Measurements from ENCODE around the gene RHOU.

Gene RHOU

DNA sequence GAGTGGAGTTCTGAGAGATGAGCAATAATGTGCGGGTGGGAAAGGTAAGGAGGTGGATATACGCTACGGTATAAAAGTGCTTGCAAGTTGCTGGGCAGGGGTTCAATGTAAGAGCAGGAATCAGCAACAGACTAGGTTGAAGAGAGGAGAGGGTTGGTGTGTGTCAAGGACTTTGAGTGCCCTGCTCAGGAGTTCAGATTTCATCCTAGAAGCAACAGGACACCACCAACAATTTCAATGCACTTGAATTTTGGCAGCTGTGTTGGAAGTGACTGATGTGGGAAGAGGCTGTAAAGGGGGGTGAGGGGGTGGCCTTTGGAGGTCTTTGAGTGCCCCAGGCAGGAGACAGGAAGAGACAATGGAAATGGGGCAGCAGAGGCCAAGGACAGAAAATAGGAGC is 57.3 kb downstream of the RHOU start:
- no peak for TF ChIP-seq POLR2A (IDR thresholded peaks at IDR 0.05; ENCODE audit: low read depth, low read length)
- TF ChIP-seq POLR2AphosphoS5 (IDR thresholded peaks at IDR 0.05; ENCODE audit: low read depth, low read length): no peak
- TF ChIP-seq TAF1 (IDR thresholded peaks at IDR 0.05; ENCODE audit: borderline replicate concordance, low read depth, low read length): no peak
- DNase-seq (ENCODE audit: insufficient read length) (no peak), FAIRE-seq (no peak)

DNA sequence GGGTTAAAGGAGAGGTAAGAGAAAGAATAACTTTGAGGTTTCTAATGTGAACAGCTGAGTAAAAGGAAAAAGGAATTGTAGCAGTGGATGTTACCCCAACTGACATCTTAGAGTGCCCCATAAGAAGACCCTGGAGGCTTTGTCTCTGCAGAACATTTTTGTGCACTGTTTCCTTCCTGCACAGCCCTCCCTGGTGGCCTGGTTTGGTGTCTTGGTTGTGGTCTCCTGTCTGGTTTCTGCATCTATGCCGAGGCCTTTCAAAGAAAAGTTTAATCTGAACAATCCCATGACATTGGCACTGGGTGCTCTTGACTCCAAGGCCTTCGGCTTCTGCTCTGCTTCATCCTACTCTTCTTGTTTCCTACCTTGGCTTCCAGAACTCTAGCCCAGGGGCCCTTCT is 57.8 kb downstream of the RHOU start:
- no peak for FAIRE-seq
- TF ChIP-seq TAF1 (IDR thresholded peaks at IDR 0.05; ENCODE audit: borderline replicate concordance, low read depth, low read length) (no peak), POLR2A (IDR thresholded peaks at IDR 0.05; ENCODE audit: low read depth, low read length) (no peak), POLR2AphosphoS5 (IDR thresholded peaks at IDR 0.05; ENCODE audit: low read depth, low read length) (no peak)
- DNase-seq (ENCODE audit: insufficient read length): no peak

GRCh38 chr1:228794173-228794572 is 58.9 kb downstream of the RHOU start:
- TF ChIP-seq TAF1 (IDR thresholded peaks at IDR 0.05; ENCODE audit: borderline replicate concordance, low read depth, low read length) (no peak), POLR2AphosphoS5 (IDR thresholded peaks at IDR 0.05; ENCODE audit: low read depth, low read length) (no peak), POLR2A (IDR thresholded peaks at IDR 0.05; ENCODE audit: low read depth, low read length) (no peak)
- FAIRE-seq (no peak), DNase-seq (ENCODE audit: insufficient read length) (no peak)

GRCh38 chr1:228794810-228795209 is 59.5 kb downstream of the RHOU start:
- DNase-seq (ENCODE audit: insufficient read length) (no peak), FAIRE-seq (no peak)
- TF ChIP-seq POLR2A (IDR thresholded peaks at IDR 0.05; ENCODE audit: low read depth, low read length) (no peak), TAF1 (IDR thresholded peaks at IDR 0.05; ENCODE audit: borderline replicate concordance, low read depth, low read length) (no peak), POLR2AphosphoS5 (IDR thresholded peaks at IDR 0.05; ENCODE audit: low read depth, low read length) (no peak)

DNA sequence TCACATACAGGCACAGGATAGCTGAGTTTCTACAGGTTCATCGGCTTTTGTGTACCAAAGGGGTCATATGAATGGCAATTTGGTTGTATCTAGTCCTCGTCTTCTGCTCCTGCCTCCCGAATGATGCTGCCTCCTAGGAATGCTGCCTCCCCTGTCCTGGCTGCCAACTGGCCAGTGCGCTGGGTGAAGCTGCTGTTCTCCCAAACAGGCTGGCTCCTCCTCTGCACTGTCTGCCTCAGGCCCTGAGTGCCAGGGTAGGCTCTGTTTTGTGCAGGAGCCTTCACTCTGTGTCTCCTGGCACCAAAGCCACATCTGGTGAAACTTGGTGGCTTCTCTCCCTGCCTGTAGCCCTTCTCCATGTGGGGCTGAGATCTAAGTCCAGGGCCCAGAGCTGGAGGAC is 60.3 kb downstream of the RHOU start:
- FAIRE-seq (no peak), DNase-seq (ENCODE audit: insufficient read length) (no peak)
- no peak for TF ChIP-seq POLR2AphosphoS5 (IDR thresholded peaks at IDR 0.05; ENCODE audit: low read depth, low read length)
- no peak for TF ChIP-seq TAF1 (IDR thresholded peaks at IDR 0.05; ENCODE audit: borderline replicate concordance, low read depth, low read length)
- no peak for TF ChIP-seq POLR2A (IDR thresholded peaks at IDR 0.05; ENCODE audit: low read depth, low read length)

All from GM12892 (cell line).